GM18870 (cell line): ENCODE measurements around the gene SMIM36.
"Not testable (repeated sequence)": the region's sequence is repeated elsewhere in the genome, so short reads cannot be mapped to it uniquely, and the experiment has no call there.

Experiments
- ATAC-seq: cut with Tn5 transposase; IDR thresholded peaks from one replicate; pipeline ENCODE4 v1.9.1; 2021; ENCODE audit warnings: moderate library complexity; ENCODE audit not compliant: unreplicated experiment

Gene SMIM36

DNA sequence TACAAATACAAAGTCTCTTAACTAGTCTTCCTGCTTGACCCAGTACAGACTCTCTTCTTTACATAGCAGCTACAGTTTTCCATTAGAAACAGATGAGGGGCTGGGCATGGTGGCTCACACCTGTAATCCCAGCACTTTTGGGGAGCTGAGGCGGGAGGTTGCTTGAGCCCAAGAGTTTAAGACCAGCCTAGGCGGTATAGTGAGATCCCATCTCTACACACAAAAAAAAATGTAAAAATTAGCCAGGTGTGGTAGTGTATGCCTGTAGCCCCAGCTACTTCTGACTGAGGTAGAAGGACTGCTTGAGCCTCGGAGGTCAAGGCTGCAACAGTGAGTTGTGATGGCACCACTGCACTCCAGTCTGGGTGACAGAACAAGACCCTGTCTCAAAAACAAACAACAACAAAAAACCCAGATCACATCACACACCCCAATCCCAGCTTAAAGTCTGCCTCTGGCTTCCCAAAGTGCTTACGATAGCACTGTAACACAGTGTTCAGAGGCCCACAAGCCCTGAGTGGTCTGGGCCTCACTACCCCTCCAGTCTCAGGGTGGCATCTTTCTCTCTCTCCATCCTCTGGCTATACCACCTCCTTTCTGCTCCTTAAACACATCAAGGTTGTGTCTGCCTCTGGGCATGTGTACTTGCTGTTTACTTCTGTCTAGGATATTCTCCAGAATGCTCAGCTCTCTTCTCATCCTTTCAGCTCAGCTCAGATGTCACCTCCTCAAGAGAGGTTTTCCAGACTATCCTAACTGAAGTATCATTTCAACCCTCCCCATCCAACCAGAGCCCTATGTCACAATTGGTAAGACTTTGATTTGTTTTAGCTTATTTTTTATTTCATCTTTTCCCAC is 93.6 kb downstream of the SMIM36 start:
- ATAC-seq, result no peak

DNA sequence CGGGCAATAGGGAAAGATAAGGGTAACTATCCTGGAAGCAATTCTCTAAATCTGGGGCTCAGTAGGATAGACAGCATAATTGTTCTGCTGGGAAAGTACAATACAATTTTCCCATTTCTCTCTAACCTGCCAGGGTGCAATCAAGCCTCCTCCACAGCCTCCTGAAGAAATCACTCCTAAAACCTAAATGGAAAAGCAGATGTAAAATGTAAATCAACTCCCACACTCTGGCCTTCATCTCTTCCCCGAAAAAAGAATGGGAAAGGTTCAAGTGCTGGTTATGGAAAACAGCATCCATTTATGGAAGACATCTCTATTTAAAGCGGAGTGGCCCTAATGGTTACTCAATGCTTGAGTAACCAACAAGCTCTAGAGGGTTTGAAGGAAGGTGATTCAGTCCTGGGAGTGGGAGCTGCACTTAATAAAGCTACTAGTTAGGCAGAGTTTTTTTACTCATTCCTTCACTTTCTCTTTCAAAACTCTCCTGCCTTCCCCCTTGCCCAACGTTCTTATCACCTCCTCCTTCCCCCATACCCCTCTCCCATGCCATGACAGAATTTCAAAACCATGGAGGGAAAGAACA is 94.7 kb downstream of the SMIM36 start:
- ATAC-seq, result no peak

DNA sequence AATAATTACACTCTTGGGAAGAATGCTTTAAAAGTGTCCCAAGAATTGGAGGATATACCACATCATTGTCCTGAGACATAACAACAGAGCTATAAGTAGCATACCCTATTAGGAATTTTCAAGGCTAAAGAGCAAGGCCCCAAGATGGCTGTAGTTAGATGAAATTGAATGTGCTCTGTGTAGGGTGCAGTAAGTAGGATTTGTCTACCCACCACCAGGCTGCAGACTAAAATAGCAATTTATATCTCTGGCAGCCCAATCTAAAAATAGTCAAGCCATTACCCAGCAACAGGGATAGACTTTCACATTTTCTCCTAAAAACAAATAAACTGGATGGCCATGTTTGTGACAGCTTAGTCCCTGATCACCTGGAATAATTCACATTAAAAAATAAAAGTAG is 95.3 kb downstream of the SMIM36 start:
- ATAC-seq, result no peak

DNA sequence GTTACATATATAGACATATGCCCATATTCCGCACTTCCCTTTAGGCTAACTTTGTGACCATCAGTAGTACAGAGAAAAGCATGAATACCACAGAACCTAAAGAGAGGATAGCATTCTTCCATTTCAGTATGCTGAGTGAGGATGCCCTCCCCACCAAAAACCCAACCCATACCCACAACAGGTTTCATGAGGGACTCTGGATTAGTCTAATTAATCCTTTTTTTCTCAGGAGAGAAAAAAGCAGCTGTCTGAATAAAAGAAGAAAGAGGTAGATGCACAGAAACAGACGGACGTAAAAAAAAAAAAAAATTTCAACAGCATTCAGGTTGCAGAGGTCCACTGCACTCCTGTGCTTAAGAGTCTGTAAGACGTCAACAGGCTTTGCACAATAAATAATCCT is 96.3 kb downstream of the SMIM36 start:
- no peak for ATAC-seq

DNA sequence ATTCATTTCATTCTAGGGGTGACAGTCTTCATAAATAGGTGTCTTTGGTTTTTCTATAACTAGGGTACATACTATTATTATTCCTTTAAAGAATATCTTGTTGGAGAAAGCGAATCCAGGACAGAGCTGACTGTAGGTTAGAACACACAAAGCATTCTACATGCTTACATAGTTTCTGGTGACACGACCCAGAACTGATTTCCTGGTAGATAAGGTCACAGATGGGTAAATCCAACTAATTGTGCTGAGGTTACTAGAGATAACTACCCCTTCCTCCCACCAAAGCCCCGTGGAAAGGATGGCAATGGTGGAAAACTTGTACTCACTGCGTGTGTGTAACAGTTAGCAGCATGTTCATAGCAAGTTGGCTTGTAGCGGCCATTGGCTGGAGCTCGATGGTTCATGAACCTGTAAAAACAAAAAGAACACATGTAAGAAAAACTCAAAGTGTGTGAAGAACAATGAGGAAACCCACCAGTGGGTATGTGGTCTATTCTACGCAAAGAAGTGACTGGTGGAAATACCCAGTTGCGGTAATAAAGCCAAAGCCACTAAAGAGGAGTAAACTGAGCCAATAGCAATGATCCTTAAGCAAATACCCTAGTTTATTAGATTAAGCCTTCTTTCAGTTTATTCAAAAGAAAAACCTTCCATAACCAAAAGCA is 97.3 kb downstream of the SMIM36 start:
- no peak for ATAC-seq

DNA sequence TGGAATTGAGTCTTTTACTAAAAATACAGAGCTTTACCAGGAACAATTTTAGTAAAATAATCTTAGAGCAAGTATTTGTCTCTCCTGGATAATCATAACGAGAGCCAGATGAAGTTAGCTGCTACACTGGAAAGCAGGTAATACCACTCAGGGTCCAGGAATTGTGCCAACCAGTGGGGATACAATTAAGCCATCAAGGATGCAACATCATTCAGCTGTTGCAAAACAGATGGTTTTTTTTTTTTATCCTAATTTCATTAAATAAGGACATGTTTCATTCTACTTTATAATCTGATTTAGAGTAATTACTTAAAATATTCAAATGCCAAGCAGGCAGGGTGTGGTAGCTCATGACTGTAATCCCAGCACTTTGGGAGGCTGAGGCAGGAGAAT is 99.8 kb downstream of the SMIM36 start:
- ATAC-seq, result no peak

DNA sequence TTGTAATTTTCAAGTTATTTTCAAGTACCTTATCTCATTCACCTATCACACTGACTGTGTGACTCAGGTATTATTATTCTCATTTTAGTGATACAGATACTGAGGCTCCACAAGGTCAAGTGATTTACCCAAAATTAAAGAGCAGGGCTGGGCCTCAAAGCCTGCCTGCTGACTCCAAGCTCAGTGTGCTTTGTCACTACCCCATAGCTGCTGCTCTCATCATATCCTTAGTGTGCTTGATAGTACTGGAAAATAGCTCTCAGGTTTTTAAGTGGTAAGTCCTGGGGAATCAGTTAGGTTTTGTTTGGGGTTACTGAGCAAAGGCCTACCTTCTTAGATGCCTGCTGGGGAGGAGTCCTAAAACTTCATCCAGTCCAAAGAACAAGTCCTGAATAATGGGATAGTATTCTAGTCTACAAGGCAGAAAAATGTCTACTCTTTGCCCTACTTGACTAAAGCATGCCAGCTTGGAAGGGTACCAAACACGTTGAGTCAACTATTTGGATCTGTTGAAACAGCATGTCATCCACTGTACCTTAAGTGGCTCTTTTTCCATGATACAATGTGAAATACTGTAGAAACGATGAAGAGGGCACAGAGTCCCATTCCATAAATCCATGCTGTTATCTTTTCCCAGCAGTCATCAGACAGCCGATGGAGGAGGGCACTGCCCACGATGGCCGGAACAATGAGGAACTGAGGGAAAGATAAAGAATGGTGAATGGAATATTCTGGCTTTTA is 100.4 kb downstream of the SMIM36 start:
- ATAC-seq, result no peak

DNA sequence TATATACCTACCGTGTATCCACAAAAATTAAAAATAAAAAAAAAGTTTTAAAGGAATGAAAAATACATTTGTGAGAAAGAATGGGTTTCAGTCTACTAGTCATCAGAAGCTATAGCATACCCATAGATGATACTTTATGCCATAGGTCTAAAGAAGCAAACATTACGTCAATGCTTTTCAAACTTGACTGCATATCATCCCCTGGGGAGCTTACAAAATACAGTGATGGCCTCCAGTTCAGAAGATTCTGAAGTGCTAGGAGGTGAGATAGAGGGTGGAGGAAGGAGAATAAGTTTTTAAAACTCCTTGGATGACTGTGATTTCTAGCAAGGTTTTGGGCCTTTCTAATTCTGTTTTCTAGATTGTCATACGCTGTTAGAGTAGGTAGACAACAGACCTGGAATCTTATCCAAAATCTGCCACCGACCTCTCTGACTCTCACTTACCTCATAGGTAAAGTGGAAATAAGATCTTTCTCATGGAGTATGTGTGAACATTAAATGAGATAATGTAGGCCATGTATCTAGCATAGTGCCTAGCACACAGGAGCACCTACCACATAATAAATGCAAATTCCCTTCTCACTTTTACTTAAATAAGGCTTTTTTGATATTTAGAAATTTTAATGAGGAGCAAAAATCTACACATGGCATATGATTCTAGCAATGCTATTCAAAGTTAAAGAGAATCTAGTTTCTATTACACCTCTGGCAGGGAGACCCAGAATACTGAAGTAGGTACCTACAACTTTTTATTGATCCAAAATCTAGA is 102.0 kb downstream of the SMIM36 start:
- no peak for ATAC-seq

DNA sequence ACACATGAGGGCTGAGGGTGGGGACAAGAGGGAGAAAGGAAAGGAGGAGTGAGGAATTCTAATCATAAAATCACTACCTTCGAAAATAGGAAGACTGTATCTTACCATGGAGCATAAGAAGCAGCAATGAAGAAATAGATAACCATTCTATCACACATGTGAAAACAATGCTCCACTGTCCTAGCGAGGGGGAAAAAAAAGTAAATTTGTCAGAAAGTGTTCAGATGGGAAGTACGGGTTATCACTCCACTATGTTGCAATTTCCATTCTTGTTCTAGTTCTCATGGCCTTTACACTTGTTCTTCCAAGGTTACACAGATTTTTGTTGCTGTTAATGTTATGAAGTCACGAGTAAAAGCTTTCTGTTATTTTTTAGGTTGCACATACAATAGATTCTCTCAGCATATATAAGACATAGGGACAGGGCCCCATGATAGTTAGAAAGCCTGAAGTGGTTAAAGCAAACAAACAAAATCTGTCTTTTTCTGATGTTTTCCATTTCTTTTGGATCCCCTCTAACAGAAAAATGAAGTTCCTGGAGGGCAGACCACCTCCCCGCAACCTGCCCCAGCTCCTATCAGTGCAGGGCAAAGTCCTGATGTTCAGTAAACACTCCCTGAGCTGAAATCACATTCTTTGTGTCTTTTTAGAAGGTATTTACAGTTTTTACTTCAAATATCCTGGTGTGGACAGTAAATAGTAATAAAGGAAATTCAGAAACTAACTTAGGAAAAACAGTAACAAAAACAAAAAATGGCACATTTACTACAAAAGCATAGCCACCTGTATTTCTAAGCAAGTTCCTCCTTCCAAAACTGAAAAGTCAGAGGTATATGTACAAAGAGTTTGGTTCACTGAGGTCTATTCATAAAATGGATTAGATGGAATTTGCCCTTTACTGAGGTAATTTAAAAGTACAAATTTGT is 103.3 kb downstream of the SMIM36 start:
- ATAC-seq, result no peak

DNA sequence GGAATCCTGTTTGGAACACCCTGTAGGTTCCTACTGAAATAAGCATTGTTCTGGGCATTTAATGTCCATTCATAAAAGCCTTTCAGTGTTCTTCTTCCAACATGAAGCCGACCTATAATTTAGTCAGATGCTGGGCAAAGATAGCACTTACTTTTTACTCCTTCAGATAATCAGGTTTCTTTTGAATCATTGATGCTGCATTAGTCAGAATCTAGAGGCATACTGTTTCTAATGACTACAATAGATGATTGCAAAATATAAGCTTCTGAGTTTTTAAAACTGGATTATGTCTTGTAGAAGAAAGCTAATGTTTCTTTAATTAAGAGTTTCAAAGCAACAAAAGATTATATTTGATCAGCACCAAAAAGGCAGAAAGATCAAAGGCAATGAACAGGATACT is 105.7 kb downstream of the SMIM36 start:
- ATAC-seq, result no peak

DNA sequence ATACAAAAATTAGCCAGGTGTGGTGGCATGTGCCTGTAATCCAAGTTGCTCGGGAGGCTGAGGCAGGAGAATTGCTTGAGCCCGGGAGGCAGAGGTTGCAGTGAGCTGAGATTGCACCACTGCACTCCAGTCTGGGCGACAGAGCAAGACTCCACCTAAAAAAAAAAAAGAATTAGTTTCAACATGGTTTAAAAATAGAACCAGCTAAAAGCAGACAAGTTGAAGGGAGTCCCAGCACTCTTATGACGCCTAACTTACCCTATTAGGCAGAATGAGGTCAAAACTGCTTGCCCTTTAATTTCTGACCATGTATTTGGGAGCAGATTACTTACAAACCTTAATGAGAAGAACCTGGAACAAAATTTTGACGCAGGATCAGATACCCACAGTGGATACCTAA is 107.1 kb downstream of the SMIM36 start:
- ATAC-seq, result not testable (repeated sequence)

DNA sequence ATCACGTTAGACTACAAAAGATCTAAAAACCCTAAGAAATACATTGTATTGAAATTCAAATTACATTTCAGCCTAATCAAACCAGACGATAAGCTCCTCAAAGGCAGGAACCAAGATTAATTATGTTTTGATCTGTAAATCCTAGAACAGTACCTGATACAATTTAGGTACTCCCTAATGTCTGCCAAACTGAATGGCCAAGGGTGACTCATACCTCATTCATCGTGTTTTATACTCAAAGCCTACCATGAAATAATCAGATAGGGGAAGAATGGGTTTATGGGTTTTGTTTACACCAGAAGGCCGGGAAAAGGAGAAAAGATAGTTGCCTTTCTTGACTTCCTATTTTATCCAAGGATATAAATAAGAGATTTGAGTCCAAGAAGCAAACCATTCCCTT is 108.9 kb downstream of the SMIM36 start:
- no peak for ATAC-seq
